SU-DHL-6 (cell line): ENCODE results near the gene CREB5.

Source experiments
- H2AFZ ChIP-seq: fragments of 200-600 bp; sonication (generic); 2 replicates; pipeline ENCODE4 v1.6.1; 2014; ENCODE audit warnings: low read depth, mild to moderate bottlenecking, moderate library complexity, mixed read lengths, antibody characterized with exemption, low read length; ENCODE audit not compliant: severe bottlenecking
- H3F3A ChIP-seq: fragments of 200-600 bp; shearing (Covaris generic); 2 replicates; pipeline ENCODE4 v1.6.0; 2016; ENCODE audit warnings: antibody characterized with exemption, mild to moderate bottlenecking; ENCODE audit not compliant: insufficient read depth
- H3K27ac ChIP-seq: fragments of 200-600 bp; sonication (generic); 2 replicates; pipeline ENCODE4 v1.5.1; 2016; ENCODE audit warnings: low read depth, mild to moderate bottlenecking, low read length, moderate library complexity, mixed read lengths
- H3K27me3 ChIP-seq: fragments of 200-600 bp; sonication (generic), shearing (Covaris generic); 2 replicates; pipeline ENCODE4 v1.6.0; 2014; ENCODE audit warnings: mild to moderate bottlenecking, low read length
- H3K36me3 ChIP-seq: fragments of 200-600 bp; sonication (generic); 2 replicates; pipeline ENCODE4 v1.6.1; 2014; ENCODE audit warnings: mild to moderate bottlenecking, low read length, mixed read lengths
- H3K4me2 ChIP-seq: fragments of 300-600, 200-600 bp; shearing (Covaris generic), sonication (generic); 2 replicates; pipeline ENCODE4 v1.6.0; 2014; ENCODE audit warnings: low read length, low read depth, mild to moderate bottlenecking; ENCODE audit not compliant: poor library complexity, severe bottlenecking
- H3K4me3 ChIP-seq: fragments of 200-600 bp; sonication (generic); 2 replicates; pipeline ENCODE4 v1.5.1; 2014; ENCODE audit warnings: antibody characterized with exemption, low read length, mild to moderate bottlenecking, mixed read lengths; ENCODE audit not compliant: insufficient read depth, poor library complexity, severe bottlenecking
- H3K79me2 ChIP-seq: fragments of 200-600 bp; sonication (generic); 2 replicates; pipeline ENCODE4 v1.6.1; 2014; ENCODE audit warnings: mild to moderate bottlenecking, low read length, moderate library complexity; ENCODE audit not compliant: insufficient read depth
- H3K9ac ChIP-seq: fragments of 200-600 bp; sonication (generic); 2 replicates; pipeline ENCODE4 v1.7.0; 2014; ENCODE audit warnings: mild to moderate bottlenecking, low read length
- H3K9me2 ChIP-seq: fragments of 200-600 bp; sonication (generic); replicated peaks from 2 replicates; pipeline ENCODE4 v1.6.1; 2014; ENCODE audit warnings: low read length; ENCODE audit not compliant: insufficient read depth
- H3K9me3 ChIP-seq: fragments of 200-600 bp; sonication (generic); 2 replicates; pipeline ENCODE4 v1.6.1; 2014; ENCODE audit warnings: low read length, mixed read lengths; ENCODE audit not compliant: insufficient read depth
- H4K20me1 ChIP-seq: fragments of 200-600 bp; sonication (generic); 2 replicates; pipeline ENCODE4 v1.6.1; 2014; ENCODE audit warnings: low read depth, mild to moderate bottlenecking, antibody characterized with exemption, low read length, moderate library complexity, mixed read lengths
- EZH2phosphoT487 ChIP-seq: fragments of 200-600 bp; sonication (generic), shearing (Covaris generic); conservative IDR thresholded peaks from 2 replicates; pipeline ENCODE4 v1.6.1; 2018; ENCODE audit warnings: mild to moderate bottlenecking, antibody characterized with exemption, low read length, moderate library complexity, mixed read lengths
- TF ChIP-seq, protein P1 (sequence below): fragments of 200-600 bp; sonication (generic); IDR thresholded peaks from one replicate; pipeline ENCODE4 v1.5.1; 2017; ENCODE audit warnings: antibody characterized with exemption, mild to moderate bottlenecking, low read length, moderate library complexity; ENCODE audit not compliant: insufficient read depth, poor library complexity, severe bottlenecking

Gene CREB5

DNA sequence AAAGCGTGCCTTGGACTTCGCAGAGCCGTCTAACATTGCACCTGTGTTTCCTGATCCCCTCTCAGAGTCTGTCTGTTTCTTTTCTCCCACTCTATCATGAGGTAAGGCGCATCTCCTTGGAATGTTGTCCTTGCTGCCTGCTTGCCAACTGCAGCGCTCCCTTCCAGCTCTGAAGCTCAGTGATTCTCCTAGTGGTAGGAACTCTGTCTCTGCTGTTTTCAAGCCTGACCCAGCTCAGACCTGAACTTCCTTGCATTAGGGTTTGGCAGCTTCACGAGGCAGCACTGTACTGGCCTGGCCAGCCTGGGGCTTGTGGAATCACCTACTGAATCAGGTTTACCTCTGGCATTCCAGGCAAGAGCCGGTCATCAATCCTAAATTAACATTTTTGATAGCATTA is 123.9 kb downstream of the CREB5 start:
- no peak overlapping the region for H3K4me2 ChIP-seq
- H3K9me3 ChIP-seq, result no peaks in the 10 kb centered on the region
- no peaks in the 10 kb centered on the region for H3K27me3 ChIP-seq
- H4K20me1 ChIP-seq, result no peaks in the 10 kb centered on the region
- H3K27ac ChIP-seq, result no peak overlapping the region
- no peaks in the 10 kb centered on the region for H3K36me3 ChIP-seq
- H3K4me3 ChIP-seq, result no peak overlapping the region
- H3K9ac ChIP-seq, result no peak overlapping the region
- TF ChIP-seq, protein P1, sequence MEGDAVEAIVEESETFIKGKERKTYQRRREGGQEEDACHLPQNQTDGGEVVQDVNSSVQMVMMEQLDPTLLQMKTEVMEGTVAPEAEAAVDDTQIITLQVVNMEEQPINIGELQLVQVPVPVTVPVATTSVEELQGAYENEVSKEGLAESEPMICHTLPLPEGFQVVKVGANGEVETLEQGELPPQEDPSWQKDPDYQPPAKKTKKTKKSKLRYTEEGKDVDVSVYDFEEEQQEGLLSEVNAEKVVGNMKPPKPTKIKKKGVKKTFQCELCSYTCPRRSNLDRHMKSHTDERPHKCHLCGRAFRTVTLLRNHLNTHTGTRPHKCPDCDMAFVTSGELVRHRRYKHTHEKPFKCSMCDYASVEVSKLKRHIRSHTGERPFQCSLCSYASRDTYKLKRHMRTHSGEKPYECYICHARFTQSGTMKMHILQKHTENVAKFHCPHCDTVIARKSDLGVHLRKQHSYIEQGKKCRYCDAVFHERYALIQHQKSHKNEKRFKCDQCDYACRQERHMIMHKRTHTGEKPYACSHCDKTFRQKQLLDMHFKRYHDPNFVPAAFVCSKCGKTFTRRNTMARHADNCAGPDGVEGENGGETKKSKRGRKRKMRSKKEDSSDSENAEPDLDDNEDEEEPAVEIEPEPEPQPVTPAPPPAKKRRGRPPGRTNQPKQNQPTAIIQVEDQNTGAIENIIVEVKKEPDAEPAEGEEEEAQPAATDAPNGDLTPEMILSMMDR, result no peak
- no peak for TF ChIP-seq EZH2phosphoT487
- no peaks in the 10 kb centered on the region for H3F3A ChIP-seq
- no peaks in the 10 kb centered on the region for H3K9me2 ChIP-seq
- no peaks in the 10 kb centered on the region for H3K79me2 ChIP-seq
- no peak overlapping the region for H2AFZ ChIP-seq

DNA sequence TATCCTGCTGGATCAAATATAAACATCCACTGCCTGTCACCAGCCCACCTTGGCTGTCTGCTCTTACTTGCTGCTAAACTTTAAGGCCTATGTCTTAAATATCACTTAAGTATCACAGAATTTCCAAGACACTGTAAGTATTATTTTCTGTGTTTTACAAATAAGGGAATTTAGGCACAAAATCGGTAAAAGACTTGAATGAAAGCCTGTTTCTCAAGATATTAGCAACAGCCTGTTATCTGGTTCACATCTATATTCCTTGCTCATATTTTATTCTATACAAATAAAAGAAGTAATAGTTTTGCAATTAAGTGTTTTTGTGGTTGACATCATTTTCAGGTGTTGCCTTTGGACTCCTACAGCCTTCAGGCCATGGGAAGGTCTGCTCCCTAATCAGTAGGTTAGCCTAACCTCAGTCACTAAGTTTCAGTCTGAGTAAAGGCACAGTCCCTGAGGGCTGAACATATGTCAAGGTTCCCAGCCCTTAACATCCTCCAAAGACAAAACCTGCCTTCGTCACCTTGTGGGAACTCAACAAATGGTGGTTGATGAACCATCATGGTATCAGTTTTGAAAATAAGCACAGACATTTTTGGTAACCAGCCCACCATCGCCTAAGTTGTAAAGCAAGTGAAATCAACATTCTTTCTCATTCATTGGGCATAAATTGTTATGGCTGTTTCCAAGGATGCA is 127.1 kb downstream of the CREB5 start:
- H3K9me2 ChIP-seq, result no peaks in the 10 kb centered on the region
- H2AFZ ChIP-seq, result no peak overlapping the region
- no peaks in the 10 kb centered on the region for H4K20me1 ChIP-seq
- no peak overlapping the region for H3K4me2 ChIP-seq
- H3K9me3 ChIP-seq, result no peaks in the 10 kb centered on the region
- TF ChIP-seq EZH2phosphoT487, result no peak
- TF ChIP-seq, protein P1, result no peak
- H3K36me3 ChIP-seq, result no peaks in the 10 kb centered on the region
- H3F3A ChIP-seq, result no peaks in the 10 kb centered on the region
- H3K27me3 ChIP-seq, result no peaks in the 10 kb centered on the region
- H3K9ac ChIP-seq, result no peak overlapping the region
- no peak overlapping the region for H3K27ac ChIP-seq
- H3K79me2 ChIP-seq, result no peaks in the 10 kb centered on the region
- no peak overlapping the region for H3K4me3 ChIP-seq

DNA sequence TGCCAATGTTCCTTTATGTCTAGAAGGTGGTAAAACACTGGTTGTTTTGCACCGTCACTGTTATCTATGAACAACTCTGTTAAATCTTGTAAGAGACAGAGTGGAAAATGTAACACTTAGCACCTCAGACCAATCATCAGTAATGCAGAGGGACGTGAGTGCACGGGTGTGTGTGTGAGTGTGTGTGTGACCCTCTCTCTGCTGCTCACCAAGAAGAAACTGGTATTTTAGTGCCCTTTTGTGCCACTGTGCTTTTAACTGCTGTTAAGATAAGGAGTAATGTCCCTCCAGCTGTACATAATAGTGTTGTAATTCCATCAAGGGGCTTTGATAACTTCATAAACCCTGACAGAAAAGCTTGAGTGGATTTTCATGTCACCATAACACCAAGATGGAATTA is 130.1 kb downstream of the CREB5 start:
- Histone ChIP-seq H3K79me2 (no peaks in the 10 kb centered on the region), H2AFZ (no peak overlapping the region), H3K9me2 (no peaks in the 10 kb centered on the region), H3K4me2 (no peak overlapping the region), H3K9ac (no peak overlapping the region), H3K4me3 (no peak overlapping the region), H3K36me3 (no peaks in the 10 kb centered on the region), H4K20me1 (no peaks in the 10 kb centered on the region), H3K27me3 (no peaks in the 10 kb centered on the region), H3K27ac (no peak overlapping the region), H3K9me3 (peaks cover 16% of the 10 kb centered on the region; the same call in 1 of the 2 replicates), H3F3A (no peaks in the 10 kb centered on the region)
- no peak for TF ChIP-seq EZH2phosphoT487
- TF ChIP-seq, protein P1, result no peak
